GM04503 (cell line): Measurements from ENCODE around the gene SERINC5.
"Not testable (repeated sequence)": the region's sequence is repeated elsewhere in the genome, so short reads cannot be mapped to it uniquely, and the experiment has no call there.

Experiments used
- DNase-seq: peaks from one replicate; pipeline ENCODE4 v3.0.0-alpha.2; 2012; ENCODE audit warnings: low read depth

Gene SERINC5

DNA sequence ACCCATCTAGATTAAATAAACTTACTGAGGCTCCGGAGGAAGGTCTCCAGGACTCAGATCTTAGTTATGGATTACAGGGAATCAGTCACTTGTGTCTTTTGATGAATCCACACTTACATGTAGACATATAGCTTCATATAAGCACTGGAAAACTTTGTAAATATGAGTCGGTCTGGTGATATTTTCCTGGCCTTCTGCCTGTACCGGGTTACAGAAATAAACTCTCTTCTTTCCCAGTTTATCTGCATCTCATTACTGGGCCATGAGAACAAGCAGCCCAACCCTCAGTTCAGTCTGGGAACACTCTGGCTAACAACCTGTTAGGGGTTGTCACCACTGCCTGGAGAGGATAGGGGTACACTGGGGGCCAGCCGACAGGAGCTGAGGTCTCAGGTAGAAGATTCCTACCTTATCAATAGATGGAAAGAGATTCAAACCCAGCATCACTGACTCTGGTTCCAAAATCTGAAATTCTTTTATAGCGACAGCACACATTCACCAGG is 161.6 kb downstream of the SERINC5 start:
- no peak for DNase-seq

DNA sequence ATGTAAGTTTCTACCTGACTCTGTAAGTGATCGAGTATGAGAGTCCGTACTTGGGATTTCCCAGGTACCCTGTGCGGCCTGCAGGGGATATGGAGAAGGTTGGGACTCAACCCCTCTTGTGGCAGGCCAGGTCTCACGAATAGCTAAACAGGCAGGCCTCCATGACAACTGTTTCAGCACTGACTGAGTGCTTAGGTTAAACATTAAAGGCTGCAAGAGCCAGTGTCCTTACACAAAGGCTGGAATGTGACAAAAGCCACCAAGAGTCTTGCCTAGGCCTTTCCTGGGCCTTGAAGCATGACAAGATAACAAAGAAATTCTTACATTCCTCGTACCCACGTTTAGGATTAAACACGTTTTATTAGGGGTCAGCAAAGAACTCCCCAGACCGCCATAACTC is 162.1 kb downstream of the SERINC5 start:
- no peak for DNase-seq

DNA sequence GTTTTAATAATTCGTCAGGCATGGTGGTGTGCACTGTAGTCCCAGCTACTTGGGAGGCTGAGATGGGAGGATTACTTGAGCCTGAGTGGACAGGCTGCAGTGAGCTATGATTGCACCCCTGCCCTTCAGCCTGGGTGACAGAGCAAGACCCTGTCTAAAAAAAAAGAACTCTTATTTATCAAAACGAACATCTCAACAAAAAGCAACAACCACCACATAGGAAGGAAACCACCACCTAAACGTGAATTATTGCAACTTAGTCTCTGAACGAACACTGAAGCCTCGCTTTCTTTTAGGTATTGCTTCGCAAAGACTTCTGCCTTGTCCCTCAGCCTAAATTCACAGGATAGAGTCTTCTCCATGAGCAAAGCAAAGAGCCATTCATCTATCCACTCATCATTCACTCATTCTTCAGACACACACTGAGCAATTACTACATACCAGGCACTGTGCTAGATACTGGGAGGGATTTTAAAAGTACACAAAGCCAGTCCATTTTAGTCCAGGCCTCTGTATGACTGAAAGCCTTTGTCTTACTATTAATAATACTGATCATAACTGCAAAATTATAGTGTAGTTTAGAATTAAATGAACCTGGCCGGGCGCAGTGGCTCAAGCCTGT is 163.3 kb downstream of the SERINC5 start:
- no peak for DNase-seq

DNA sequence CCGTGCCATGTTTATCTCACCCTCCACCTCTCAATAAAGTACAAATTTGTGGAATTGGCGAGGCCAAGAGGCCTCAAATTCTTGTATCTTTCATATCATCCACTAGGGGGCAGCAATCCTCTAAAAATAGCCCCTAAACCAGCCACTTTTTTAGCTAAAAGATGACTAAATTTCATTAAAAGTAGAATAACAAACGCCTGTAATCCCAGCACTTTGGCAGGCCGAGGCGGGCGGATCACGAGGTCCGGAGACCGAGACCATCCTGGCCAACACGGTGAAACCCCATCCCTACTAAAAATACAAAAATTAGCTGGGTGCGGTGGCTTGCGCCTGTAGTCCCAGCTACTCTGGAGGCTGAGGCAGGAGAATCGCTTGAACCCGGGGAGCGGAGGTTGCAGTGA is 164.1 kb downstream of the SERINC5 start:
- not testable (repeated sequence) for DNase-seq

DNA sequence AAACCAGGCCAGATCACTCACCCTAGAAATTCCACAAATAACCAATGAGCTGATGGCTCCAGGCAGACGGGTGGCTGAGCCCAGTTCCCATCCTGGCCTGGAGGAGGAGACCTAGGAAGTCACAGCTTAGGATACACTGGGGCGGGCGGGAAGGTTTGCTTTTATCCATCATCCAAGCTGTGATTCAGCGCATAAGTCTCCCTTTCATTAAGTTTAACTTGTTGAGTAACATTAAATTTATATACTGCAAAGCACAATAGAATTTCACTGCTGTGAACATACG is 165.0 kb downstream of the SERINC5 start:
- DNase-seq: no peak

DNA sequence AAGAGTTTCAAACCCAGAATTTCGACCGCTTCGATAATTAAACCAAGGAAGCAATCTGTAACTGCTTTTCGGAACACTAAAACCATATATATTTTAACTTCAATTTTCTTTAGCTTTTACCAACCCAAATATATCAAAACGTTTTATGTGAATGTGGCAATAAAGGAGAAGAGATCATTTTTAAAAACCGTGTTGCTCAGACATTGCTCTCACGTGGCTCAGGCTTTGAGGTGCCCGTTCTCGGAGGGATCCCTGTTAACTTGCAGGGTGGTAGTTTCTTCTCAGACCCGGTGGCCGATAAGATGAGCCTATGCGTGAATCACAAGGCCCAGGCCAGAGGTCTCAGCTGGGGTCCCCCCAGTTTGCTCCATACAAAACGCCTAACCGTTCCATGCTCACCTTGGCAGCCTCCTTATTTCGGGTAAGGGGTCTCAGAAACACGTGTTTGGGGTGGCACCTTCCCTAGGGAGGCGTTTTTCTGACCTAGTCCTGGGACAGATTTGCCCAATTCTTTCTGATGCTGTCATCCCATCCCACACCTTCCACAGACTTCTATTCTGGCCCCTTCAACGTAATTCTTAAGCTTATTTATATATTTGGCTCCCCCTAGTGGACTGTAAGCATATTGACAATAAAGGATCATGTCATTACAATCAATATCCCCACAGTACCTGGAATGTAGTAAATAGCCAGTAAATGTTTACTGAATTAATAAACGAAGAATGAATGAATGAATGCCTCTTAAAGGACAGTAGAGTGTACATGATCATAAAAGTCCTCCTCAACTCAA is 172.6 kb downstream of the SERINC5 start:
- no peak for DNase-seq

DNA sequence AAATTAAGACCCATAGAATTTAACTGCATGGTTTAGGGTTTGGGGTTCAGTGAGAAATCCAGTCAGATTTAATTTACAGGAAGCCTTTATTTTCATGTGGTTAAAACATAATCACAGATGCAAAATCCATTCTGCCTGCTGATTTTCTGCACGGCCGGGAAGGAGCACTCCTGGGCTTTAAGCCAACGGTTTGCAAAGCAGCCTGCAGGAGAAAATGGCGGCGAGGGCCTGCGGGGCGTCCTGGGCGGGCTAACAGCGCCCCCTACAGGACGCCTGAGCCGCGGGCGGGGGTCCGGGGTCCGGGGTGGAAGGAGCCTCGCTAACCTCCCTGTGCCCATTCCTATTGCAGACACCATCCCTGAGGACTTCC is 173.1 kb downstream of the SERINC5 start:
- DNase-seq: no peak

DNA sequence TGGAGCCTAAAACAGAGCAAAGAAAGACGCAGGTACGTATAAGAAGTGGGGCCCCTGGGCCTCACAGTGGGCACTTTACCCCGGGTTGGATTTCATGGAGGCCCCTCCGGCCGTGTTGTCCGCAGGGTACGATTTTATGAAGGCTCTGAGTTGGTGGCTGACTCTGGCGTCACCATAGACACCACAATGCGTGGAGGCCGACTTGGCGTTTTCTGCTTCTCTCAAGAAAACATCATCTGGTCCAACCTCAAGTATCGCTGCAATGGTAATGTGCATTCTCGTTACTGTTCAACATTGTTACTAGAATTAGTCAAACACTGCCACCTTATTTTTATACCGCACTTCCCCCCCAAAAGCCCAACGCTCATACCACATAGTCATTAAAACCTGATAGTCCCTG is 173.6 kb downstream of the SERINC5 start:
- DNase-seq: no peak

DNA sequence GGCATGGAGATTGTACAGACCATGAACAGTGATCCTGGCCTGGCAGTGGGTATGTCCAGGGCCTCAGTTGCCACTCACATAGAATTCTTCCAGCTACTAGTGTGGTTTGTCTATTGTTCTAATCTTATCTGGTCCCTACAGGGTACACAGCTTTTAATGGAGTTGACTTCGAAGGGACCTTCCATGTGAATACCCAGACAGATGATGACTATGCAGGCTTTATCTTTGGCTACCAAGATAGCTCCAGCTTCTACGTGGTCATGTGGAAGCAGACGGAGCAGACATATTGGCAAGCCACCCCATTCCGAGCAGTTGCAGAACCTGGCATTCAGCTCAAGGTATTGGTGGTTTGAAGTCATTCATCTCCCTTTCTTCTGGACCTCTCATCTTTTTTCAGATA is 176.9 kb downstream of the SERINC5 start:
- no peak for DNase-seq

DNA sequence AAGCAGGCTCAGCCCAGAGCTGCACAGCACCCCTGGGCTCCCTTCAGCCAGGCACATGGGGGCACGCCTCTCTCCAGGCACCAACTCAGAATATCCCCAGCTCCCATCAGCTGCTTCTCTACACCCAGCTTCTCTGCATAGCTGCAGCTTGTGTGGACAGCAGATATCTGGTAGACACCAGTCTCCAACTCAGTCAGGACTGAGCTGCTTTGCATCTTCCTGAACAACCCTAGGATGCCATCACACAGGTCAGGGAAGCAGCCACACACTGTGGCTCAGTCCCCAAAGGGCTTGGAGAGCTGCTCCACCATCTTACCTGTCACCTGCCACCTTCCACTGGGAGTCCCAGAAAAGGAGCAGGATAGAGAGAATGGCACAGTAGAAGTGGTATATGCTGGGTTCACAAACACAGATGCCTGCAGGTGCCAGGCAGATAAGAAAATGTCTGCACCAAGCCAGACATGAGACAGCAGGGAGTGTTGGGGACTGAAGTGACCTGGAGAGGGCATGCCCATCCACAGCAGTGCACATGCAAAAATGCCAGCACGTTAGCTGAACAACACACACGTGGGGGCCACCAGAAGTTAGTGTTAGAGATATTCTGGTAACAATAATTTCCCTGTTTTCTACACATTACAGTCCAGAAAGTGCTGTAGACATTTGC is 178.7 kb downstream of the SERINC5 start:
- DNase-seq: no peak

DNA sequence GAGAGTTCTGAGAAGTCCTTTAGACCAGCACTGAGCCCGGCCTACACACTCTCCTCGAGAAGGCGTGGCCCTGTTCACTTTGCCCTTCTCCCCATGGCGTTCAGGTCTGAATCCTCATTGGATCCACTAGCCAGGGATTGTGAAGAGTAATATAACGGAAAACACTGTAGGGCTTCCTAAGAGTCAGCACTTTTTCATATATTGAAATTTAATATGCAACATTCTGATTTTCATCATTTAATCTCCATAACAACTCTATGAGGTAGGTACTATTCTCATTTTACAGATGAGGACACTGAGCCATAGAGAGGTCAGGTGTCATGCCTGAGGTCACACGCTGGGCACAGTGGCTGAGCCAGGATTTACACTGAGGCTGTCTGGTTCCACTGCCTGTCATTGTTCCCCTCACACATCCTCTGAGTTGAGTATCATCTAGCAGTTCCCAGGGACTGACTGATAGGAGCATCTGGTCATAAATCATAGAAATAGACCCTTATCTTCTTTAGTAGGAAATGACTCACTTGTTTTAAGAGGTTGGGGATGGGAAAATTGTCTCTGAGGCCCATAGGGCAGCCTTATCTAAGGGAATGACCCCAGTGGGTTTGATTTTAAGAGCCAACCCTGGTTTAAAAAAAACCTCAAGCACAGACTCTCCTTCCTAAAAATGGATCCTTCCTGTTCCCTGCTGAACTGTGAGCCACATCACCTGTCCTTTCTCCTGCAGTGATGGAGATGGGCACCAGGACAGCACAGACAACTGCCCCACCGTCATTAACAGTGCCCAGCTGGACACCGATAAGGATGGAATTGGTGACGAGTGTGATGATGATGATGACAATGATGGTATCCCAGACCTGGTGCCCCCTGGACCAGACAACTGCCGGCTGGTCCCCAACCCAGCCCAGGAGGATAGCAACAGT is 179.5 kb downstream of the SERINC5 start:
- DNase-seq: no peak

DNA sequence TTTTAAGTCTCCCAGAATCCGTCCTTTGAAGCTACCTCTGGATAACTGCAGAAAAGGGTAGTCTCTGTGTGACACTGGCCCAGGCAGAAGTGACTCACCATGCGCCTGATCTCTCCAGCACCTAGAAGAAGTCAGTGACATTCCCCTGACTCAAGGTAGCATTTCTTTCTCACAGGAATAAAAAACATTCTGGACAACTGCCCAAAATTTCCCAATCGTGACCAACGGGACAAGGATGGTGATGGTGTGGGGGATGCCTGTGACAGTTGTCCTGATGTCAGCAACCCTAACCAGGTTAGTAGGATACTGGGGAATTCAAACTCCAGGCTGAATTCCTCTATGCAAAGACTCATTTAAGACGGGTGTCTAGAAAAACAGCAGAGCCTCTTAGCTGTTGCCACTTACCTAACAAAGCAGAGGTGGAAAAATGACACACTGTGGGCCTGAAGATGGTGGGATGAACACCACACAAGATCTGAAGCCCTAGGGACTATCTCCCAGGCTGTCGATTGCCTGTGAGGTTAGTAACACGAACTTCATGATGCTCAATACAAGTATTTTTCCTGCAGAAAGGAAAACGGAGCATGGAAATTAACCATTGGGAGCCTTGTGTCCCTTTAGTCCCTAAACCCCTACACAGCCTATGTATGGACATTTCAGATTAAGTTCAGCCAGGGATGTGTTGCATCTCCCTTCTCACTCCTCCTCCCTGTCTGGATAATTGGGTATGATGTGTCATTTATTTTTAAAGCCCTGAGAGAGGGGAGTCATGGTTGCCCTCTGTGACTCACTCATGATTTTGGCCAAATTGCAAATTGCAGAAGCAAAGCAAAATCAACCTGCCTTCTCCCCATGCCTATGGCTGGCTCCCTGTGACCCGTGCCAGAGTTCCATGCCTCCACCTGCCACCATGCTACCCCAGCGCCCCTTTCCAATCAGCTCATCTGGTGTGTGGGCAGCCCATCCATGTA is 183.5 kb downstream of the SERINC5 start:
- DNase-seq: no peak

DNA sequence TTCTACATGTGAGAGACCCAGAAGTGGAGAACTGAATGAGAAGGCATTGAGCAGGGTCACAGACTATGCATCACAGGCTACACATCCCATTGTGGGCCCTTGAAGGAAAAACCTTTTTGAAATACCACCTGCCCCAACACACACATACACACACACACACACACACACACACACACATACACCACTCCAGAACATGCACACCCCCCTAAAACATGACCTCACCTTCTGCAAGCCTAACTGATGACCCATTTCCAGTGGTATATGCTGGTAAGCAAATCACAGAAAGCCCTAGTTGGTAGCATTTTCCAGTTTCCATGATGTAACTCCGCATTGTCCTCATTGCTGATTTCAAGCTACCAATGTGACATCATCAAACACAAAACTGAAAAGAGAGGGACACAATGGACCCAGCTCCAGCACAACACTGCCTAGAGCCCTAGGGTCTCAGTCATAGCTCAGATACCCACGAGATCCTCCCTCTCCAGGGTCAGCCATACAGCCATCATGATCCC is 184.3 kb downstream of the SERINC5 start:
- DNase-seq: no peak

DNA sequence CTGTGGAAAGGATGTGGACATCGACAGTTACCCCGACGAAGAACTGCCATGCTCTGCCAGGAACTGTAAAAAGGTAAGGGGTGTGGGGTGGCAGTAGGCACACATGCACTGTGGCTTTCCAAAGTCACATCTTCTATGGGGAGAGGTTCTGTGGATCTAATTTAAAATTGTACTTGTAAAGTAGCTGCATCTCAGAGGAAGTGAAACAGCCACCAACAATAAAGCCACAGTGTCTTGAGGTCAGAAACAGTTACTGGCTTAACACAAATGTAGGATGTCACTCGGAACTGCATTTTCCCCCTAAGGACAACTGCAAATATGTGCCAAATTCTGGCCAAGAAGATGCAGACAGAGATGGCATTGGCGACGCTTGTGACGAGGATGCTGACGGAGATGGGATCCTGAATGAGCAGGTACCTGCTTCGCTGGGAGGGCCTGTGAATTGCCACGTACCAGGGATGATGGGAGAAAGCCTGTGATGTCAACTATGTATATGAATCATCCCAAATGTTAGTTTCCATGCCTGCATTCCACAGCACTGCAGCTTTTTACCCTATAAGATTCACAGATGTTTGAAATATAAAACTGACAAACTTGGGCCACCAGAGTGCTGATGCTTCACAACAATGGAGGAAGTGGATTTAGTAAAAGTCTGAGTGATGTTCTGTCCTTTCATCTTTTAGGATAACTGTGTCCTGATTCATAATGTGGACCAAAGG is 185.4 kb downstream of the SERINC5 start:
- DNase-seq: no peak

DNA sequence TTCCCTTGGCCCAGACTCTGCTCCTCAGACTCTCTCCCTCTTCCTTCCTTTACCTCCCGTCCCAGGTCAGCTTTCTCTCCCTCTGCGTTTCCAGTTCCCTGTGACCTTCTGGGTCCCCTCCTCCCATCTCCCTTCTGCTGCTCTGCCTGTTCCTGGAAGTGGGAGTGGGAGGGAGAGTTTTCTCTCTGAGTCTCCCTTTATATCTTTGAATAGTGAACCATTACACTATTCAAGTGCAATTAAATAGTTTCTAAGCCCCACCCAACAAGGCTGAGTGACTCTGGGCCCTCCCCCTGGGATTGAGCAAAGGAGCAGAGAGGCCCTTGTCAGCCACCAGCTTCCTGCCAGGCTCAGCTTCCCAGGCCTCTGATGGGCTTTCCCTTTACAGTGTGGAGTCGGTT is 185.9 kb downstream of the SERINC5 start:
- DNase-seq: no peak

DNA sequence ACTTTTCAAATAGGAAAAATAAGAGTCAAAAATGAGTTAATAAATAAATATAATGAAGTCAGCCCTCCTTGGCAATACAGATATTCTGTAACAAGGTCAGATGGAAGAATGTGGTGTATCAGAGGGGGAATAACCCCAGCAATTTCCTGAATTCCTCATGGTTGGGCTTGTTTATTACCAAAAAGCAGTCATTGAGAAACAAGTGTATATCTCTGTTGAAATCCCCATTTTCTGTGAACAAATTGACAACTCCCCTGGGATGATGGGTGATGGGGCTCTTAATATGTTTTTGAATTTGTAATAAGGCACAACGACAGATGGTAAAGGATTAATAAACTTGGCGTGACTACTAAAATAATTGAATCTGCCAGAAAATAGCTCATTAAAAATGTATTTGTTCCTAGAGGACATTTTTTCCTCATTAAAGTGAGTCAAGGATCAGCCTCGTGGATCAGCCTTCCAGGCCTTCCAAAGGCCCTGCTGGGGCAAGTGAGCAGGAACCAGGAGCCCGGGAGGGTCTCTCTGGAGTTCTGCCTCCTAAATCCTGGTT is 186.5 kb downstream of the SERINC5 start:
- no peak for DNase-seq

DNA sequence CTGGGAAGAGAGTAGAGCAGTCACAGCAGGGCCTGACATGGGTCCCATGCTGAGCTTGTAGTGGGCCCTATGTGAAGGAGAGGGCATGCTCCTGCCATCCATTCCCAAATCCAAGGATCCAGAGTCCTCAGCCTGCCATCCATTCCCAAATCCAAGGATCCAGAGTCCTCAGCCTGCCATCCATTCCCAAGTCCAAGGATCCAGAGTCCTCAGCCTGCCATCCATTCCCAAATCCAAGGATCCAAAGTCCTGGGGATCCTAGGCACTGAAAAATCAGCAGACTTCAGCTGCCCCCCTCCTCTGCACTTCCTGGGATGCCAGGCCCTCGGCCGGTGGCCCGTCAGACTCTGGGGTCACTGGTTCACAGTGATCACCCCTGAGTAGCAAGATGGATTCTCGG is 187.1 kb downstream of the SERINC5 start:
- DNase-seq: no peak

DNA sequence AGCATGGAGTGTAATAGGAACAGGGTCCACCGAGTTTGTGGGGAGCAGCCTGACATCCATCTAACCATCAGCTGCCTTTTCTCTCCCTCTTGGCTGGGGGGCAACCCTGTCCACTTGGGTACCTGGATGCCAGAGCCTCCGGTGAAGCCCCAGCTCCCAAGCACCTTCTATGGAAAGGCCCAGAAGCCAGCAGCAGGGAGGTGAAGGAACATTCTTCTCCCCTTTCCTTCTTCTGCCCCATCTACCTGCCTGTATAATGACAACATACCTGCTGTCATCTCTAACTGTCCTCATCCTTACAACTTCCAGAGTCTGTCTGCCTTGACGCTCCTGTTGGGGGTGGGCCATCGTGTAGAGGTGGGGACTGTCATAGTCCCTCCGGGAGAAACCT is 187.6 kb downstream of the SERINC5 start:
- DNase-seq: no peak

DNA sequence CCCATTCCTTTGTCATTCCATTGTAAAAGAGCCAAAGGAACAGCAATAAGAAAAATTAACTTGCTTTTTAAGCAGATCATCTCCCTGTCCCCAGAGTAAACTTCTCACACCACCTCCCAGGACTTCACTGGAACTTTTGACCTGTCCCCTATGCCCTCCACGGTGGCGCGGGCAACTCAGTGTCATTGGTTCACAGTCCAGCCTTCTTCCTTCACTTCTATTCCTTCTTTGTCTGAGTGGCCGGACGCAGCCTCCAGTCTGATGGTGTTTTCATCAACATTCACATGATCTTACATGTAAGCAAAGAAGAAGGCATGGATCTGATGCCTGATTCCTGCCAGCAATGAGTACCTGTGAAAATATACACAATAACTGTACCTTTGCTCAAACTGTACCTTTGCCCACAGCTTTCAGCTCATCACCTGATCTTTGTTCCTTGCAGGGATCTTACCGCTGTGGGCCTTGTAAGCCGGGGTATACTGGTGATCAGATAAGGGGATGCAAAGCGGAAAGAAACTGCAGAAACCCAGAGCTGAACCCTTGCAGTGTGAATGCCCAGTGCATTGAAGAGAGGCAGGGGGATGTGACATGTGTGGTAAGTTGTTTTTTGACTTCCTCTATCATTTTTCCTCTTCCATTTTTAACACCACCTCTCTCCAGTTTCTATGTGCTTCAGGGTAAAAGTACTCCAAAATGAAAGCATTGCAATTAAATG is 188.2 kb downstream of the SERINC5 start:
- DNase-seq: no peak
